ENCODE data around the gene SLC26A11. TPM values are rescaled to one million over a fixed set of nuclear protein-coding genes. Genes with fewer than 3 reads are reported as not detected.
"Not testable (repeated sequence)": the region's sequence is repeated elsewhere in the genome, so short reads cannot be mapped to it uniquely, and the experiment has no call there.

The SLC26A11 gene
- total and polyA plus RNA-seq, 2 of the 13 experiments (the other 11 are each of a cell fraction or from before 2014, with no cell fraction given), result 8.7 to 13.2 TPM

GRCh38 chr17:80257716-80258213, 37.5 kb downstream of the SLC26A11 start:
- in situ Hi-C loops (cut with HindIII; ENCODE audit: extremely low pct_ligation_motif_present, low pct_unique_long_range_greater_than_20kb) (loop anchor here (5.0 kb wide), 1 partner anchor 110 kb away; the partner anchor contains the start of gene EIF4A3), intact Hi-C loops (cut with micrococcal nuclease; ENCODE audit: unreplicated experiment) (no loop called here)
- Histone ChIP-seq H3K4me2 (ENCODE audit: low read depth, low read length) (no peak overlapping the region), H3K4me1 (ENCODE audit: insufficient read depth, low read length) (peaks cover 47% of the 10 kb centered on the region), H3K36me3 (replicated peaks in 1 of 2; ENCODE audit: control insufficient read depth in 1 of 2, insufficient read depth in 2 of 2, low read length in 2 of 2) (no peaks in the 10 kb centered on the region), H3K27ac (ENCODE audit: extremely low read length, insufficient read depth, low read length) (no peak overlapping the region), H3K4me3 (replicated peaks in 1 of 3; ENCODE audit: insufficient read depth in 1 of 3, low read depth in 2 of 3, low read length in 3 of 3) (no peak overlapping the region), H3K27me3 (ENCODE audit: control insufficient read depth in 1 of 2, insufficient read depth in 2 of 2, low read length in 2 of 2) (no peaks in the 10 kb centered on the region; a peak in 1 of 5 replicates), H3K9ac (ENCODE audit: insufficient read depth, low read depth, low read length) (no peak overlapping the region), H2AFZ (ENCODE audit: low read length) (no peak overlapping the region), H3K79me2 (ENCODE audit: insufficient read depth, low read length) (no peaks in the 10 kb centered on the region), H4K20me1 (ENCODE audit: insufficient read depth, low read length) (no peaks in the 10 kb centered on the region), H3K9me3 (ENCODE audit: low read length) (no peaks in the 10 kb centered on the region)
- DNase-seq (ENCODE audit: low spot score) (no peak), FAIRE-seq (no peak), ATAC-seq (no peak)
- TF ChIP-seq ZNF496 (CRISPR knock-in tag; IDR thresholded peaks at IDR 0.05; ENCODE audit: insufficient replicate concordance) (no peak), ATF7 (IDR thresholded peaks at IDR 0.05) (no peak), ATF7 (CRISPR knock-in tag; IDR thresholded peaks at IDR 0.05) (no peak), DR1 (CRISPR knock-in tag; IDR thresholded peaks at IDR 0.05) (no peak)
- POLR2A ChIA-PET, result no interaction called here
- BruUV-seq (replicated peaks), result no TSS peak
- 94% methylated on average over 14 of the region's 14 CpGs for WGBS (ENCODE audit: low lambda C conversion rate)
- CTCF ChIA-PET (ENCODE audit: low intra/inter-chr PET ratio, low total read pairs), result no interaction called here

- WGBS (ENCODE audit: low lambda C conversion rate), result 93% methylated on average over 2 of the region's 2 CpGs
- H3K9me3 ChIP-seq (ENCODE audit: low read length); POLR2A ChIA-PET: not testable (repeated sequence)
Observed at GRCh38 chr17:80258296-80258695, 38.1 kb downstream of the SLC26A11 start.

More at GRCh38 chr17:80258296-80258695, 38.1 kb downstream of the SLC26A11 start:
- FAIRE-seq; H3K4me3 ChIP-seq (replicated peaks in 1 of 3; ENCODE audit: insufficient read depth in 1 of 3, low read depth in 2 of 3, low read length in 3 of 3); ATAC-seq; H4K20me1 ChIP-seq (ENCODE audit: insufficient read depth, low read length); DNase-seq (ENCODE audit: low spot score); BruUV-seq (replicated peaks); H2AFZ ChIP-seq (ENCODE audit: low read length); H3K9ac ChIP-seq (ENCODE audit: insufficient read depth, low read depth, low read length); CTCF ChIA-PET (ENCODE audit: low intra/inter-chr PET ratio, low total read pairs); H3K79me2 ChIP-seq (ENCODE audit: insufficient read depth, low read length); H3K4me2 ChIP-seq (ENCODE audit: low read depth, low read length); intact Hi-C loops (cut with micrococcal nuclease; ENCODE audit: unreplicated experiment); H3K27ac ChIP-seq (ENCODE audit: extremely low read length, insufficient read depth, low read length); H3K27me3 ChIP-seq (ENCODE audit: control insufficient read depth in 1 of 2, insufficient read depth in 2 of 2, low read length in 2 of 2); H3K36me3 ChIP-seq (replicated peaks in 1 of 2; ENCODE audit: control insufficient read depth in 1 of 2, insufficient read depth in 2 of 2, low read length in 2 of 2); TF ChIP-seq EP300 (IDR thresholded peaks at IDR 0.05; ENCODE audit: low read depth in 2 of 2, low read length in 2 of 2): not testable (repeated sequence)
- TF ChIP-seq EP300 (CRISPR knock-in tag; IDR thresholded peaks at IDR 0.05; ENCODE audit: borderline replicate concordance), result 0 out of 2 replicates have a peak, but pooled peaks have one; percentile 9
- in situ Hi-C loops (cut with HindIII; ENCODE audit: extremely low pct_ligation_motif_present, low pct_unique_long_range_greater_than_20kb), result loop anchor here (5.0 kb wide), 1 partner anchor 111 kb away; the partner anchor contains the start of gene EIF4A3
- peaks cover 52% of the 10 kb centered on the region for H3K4me1 ChIP-seq (ENCODE audit: insufficient read depth, low read length)

All from HepG2 (cell line).